Coronary artery (tissue), 2 donors: ENCODE data around the gene FCHO1.

Experiments used
- DNase-seq: peaks from one replicate; pipeline ENCODE4 v3.0.0-alpha.2; 2017; ENCODE audit warnings: low spot score
- H3K27ac ChIP-seq, 2 donors: fragments of 200-600 bp; sonication (generic); one replicate each; pipeline ENCODE4 v1.5.1; 2016 to 2019
- H3K4me3 ChIP-seq: fragments of 200-600 bp; sonication (generic); 2 replicates; pipeline ENCODE4 v1.5.1; 2016; ENCODE audit warnings: mild to moderate bottlenecking, moderate library complexity
- CTCF ChIP-seq: fragments of 200-600 bp; sonication (generic); IDR thresholded peaks from one replicate; pipeline ENCODE4 v1.5.1; 2019; ENCODE audit warnings: antibody characterized with exemption

The FCHO1 gene

DNA sequence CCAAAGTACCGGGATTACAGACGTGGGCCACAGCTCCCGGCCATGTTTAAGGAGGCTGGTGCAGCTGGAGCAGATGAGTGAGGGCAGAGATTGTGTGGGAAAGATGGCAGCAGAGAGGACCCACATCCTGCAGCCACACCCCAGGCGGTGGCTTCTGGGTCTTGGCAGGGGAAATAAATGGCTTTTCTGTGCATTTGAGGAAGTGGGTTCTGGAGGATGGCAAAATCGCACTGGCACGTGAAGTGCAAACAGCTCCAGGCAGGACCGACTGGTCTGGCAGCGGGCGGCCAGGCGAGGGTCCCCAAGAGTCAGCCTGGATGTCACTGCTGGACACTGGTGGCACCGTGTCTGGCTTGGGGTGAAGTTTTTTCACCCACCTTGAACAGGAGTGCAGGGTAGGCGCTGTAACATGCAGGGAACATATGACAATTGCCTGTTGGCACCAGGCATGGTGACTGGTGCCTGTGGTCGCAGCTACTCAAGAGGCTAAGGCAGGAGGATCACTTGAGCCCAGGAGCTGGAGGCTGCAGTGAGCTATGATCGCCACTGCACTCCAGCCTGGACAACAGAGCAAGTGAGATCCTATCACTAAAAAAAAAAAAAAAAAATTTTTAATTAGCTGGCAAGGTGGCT, 52.1 kb downstream of the FCHO1 start:
- DNase-seq = no peak
- TF ChIP-seq CTCF = no peak
- Histone ChIP-seq H3K27ac (no peak overlapping the region), H3K4me3 (no peak overlapping the region)

GRCh38 chr19:17805427-17805826, 54.1 kb downstream of the FCHO1 start:
- H3K27ac ChIP-seq = no peak overlapping the region
- no peak overlapping the region for H3K4me3 ChIP-seq
- no peak for DNase-seq
- TF ChIP-seq CTCF = no peak

DNA sequence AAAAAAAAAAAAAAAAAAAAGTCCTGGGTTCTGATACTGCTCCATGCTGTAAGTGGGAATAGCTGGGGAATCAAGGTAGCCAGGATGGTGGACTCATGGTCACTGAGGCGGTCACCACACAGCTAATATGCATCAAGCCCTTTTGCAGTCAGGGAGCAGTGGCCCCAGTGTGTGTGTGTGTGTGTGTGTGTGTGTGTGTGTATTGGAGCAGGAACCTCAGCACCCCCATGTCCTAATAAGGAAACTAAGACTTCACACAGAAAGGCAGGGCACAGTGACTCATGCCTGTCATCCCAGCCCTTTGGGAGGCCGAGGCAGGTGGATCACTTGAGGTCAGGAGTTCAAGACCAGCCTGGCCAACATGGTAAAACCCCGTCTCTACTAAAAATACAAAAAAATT, 55.7 kb downstream of the FCHO1 start:
- no peak overlapping the region for H3K4me3 ChIP-seq
- no peak for TF ChIP-seq CTCF
- DNase-seq = no peak
- no peak overlapping the region for H3K27ac ChIP-seq

DNA sequence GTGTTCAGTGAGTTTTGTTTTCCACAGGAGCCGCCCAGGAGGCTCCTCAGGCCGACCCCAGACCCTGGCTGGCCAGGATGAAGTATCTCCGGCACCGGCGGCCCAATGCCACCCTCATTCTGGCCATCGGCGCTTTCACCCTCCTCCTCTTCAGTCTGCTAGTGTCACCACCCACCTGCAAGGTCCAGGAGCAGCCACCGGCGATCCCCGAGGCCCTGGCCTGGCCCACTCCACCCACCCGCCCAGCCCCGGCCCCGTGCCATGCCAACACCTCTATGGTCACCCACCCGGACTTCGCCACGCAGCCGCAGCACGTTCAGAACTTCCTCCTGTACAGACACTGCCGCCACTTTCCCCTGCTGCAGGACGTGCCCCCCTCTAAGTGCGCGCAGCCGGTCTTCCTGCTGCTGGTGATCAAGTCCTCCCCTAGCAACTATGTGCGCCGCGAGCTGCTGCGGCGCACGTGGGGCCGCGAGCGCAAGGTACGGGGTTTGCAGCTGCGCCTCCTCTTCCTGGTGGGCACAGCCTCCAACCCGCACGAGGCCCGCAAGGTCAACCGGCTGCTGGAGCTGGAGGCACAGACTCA, 56.5 kb downstream of the FCHO1 start:
- TF ChIP-seq CTCF = no peak
- DNase-seq = no peak

DNA sequence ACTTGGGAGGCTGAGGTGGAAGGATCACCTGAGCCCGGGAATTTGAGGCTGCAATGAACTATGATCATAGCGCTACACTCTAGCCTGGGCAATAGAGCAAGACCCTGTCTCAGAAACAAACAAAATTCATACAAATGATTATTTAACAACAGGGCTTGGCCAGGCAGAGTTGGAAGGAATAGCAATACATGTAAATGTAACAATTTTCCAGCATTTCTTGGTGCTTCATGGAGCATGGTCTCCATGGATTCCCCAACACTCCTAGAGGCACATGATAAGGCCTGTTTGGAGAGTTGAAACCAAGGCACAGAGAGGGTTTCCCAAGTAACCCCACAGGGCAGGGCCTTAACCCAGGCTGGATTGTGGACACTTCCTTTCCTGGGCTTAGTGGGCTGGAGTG, 59.8 kb downstream of the FCHO1 start:
- no peak for TF ChIP-seq CTCF
- no peak for DNase-seq
- Histone ChIP-seq H3K4me3 (no peak overlapping the region), H3K27ac (no peak overlapping the region)

More for the DNA sequence above, 56.5 kb downstream of the FCHO1 start:
- no peak overlapping the region for H3K27ac ChIP-seq
- H3K4me3 ChIP-seq = no peak overlapping the region

- DNase-seq = no peak
- TF ChIP-seq CTCF = no peak
- H3K4me3 ChIP-seq = no peak overlapping the region
- no peak overlapping the region for H3K27ac ChIP-seq
Measured at GRCh38 chr19:17811681-17812080, 60.4 kb downstream of the FCHO1 start.

- Histone ChIP-seq H3K27ac (no peak overlapping the region), H3K4me3 (no peak overlapping the region)
- TF ChIP-seq CTCF = no peak
- DNase-seq = no peak
Measured at GRCh38 chr19:17812099-17812498, 60.8 kb downstream of the FCHO1 start.
